Spinal cord (tissue), 10 donors: ENCODE results near the gene C14orf119. TPM values are rescaled to one million over a fixed set of nuclear protein-coding genes. Genes with fewer than 3 reads are reported as not detected.

Experiments used
- DNase-seq, 6 donors: peaks; one replicate each; pipeline versions ENCODE4 v3.0.0 to v3.0.0-alpha.2; 2013 to 2015; ENCODE audit warnings: low spot score in 6 of 6, low read depth in 4 of 6
- H3K27ac ChIP-seq: one replicate; pipeline ENCODE4 v1.5.1; 2013; ENCODE audit warnings: low read depth, low read length, control low read depth
- H3K27me3 ChIP-seq: one replicate; pipeline ENCODE4 v1.6.1; 2013; ENCODE audit warnings: low read length; ENCODE audit not compliant: control insufficient read depth, insufficient read depth
- H3K36me3 ChIP-seq: one replicate; pipeline ENCODE4 v1.6.1; 2013; ENCODE audit warnings: low read length; ENCODE audit not compliant: control insufficient read depth, insufficient read depth
- H3K4me1 ChIP-seq: one replicate; pipeline ENCODE4 v1.6.1; 2013; ENCODE audit warnings: low read length; ENCODE audit not compliant: control insufficient read depth, insufficient read depth
- H3K4me3 ChIP-seq: one replicate; pipeline ENCODE4 v1.5.1; 2013; ENCODE audit warnings: low read depth, low read length, control low read depth
- H3K9me3 ChIP-seq: one replicate; pipeline ENCODE4 v1.6.1; 2013; ENCODE audit warnings: low read length; ENCODE audit not compliant: control insufficient read depth, insufficient read depth
- WGBS: methylation state at CpG from one replicate; pipeline ENCODE4 v1.1.5; 2013; ENCODE audit warnings: missing lambda C conversion rate; ENCODE audit not compliant: insufficient coverage; 5-methylcytosine and 5-hydroxymethylcytosine counted together
- polyA plus RNA-seq, 2 donors: library from polyadenylated mRNA; unstranded; fragments of 120-200 nt; gene quantifications; one replicate each; pipeline ENCODE4 v1.2.1, GENCODE V29; 2013; ENCODE audit not compliant: insufficient read length in 2 of 2
- total RNA-seq, 2 donors: library from RNA; depleted of rRNA in 1 of 2; stranded (reverse); fragments of 120-200 nt in 1 of 2; fragments of >200 nt in 1 of 2; gene quantifications; one replicate each; pipeline versions ENCODE4 v1.2.3 to v1.2.4, GENCODE V29; 2013 to 2014
- donor health status: healthy.

C14orf119 gene
- total and polyA plus RNA-seq, 4 donors = 35.4 to 57.2 (median 52.9) TPM

DNA sequence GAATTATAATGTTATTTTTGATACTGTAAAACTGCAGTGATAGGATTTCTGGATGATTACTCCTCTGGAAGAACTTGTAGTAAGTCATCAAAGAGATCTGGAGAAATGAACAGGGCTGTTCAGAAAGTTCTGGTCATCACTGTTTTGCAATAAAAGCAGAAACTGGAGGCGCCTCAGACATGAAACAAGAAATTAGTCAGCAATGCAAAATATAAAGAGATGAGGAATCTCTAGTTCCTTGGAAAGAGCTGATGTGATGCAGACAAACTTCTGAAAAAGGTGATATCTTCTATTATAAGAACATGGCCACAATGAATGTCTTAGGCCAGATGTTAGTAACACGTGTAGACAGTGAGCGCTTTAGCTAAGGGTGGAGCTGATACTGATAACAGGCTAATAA is 9.8 kb upstream of the C14orf119 start:
- no peaks in the 10 kb centered on the region for H3K27me3 ChIP-seq
- no peaks in the 10 kb centered on the region for H3K9me3 ChIP-seq
- DNase-seq = no peak
- no peaks in the 10 kb centered on the region for H3K4me1 ChIP-seq
- WGBS = no CpG with 5 or more reads among the region's 3 CpGs
- H3K27ac ChIP-seq = no peak overlapping the region
- H3K4me3 ChIP-seq = no peak overlapping the region
- peaks cover 44% of the 10 kb centered on the region for H3K36me3 ChIP-seq

DNA sequence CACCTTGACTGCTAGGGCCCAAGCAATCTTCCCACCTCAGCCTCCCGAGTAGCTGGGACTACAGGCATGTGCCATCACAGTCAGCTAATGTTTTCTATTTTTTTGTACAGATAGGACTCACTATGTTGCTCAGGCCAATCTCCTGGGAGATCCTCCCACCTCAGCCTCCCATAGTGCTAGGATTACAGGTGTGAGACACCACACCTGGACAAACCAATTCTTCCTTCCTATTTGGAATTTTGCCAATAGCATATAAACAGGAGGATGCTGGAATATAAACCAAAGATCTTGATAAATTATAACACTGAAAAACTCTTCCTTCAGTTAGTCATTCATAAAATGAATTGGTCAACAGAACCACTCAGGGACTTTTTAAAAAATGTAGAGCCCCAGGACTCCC is 8.7 kb upstream of the C14orf119 start:
- DNase-seq = no peak
- Histone ChIP-seq H3K9me3 (no peaks in the 10 kb centered on the region), H3K4me1 (no peaks in the 10 kb centered on the region), H3K27ac (no peak overlapping the region), H3K27me3 (no peaks in the 10 kb centered on the region), H3K36me3 (peaks cover 47% of the 10 kb centered on the region), H3K4me3 (no peak overlapping the region)
- 67% methylated on average over 1 of the region's 1 CpG for WGBS

DNA sequence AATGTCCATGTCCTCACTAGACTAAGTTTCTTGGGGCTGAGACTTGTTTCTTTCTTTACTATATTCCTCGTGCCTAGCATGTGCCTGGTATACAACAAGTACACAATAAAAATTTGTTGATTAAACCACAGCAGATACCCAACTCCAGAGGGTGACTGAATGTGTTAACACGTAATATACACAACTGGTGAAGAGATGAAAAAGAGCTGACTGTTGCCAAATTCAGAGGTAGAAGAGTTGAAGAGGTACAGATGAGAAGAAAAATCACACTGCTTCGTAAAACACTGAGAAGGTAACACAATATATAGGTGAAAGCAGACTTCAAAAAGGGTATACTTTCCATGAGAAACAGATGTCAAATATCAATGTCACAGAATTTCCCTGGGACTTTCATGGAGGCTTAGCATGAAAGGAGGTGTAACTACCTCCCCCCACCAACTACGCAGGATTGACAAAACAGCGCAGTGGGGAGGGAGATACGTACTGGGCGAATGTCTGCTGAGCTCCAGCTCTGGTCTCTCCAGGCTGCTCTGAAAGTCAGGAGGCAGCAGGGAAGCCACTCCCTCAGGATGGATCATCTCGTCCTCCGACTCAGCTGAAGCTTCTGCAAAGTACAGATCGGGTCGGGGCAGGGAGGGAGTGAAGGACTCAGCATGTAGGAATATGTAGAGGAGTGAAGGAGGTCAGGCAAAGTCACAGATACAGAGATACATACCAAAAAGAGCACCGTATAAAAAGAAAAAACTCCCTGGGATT is 5.6 kb upstream of the C14orf119 start:
- Histone ChIP-seq H3K9me3 (no peaks in the 10 kb centered on the region), H3K36me3 (peaks cover 28% of the 10 kb centered on the region), H3K27me3 (no peaks in the 10 kb centered on the region), H3K4me1 (no peaks in the 10 kb centered on the region), H3K4me3 (no peak overlapping the region), H3K27ac (no peak overlapping the region)
- 100% methylated on average over 4 of the region's 12 CpGs for WGBS
- no peak for DNase-seq

DNA sequence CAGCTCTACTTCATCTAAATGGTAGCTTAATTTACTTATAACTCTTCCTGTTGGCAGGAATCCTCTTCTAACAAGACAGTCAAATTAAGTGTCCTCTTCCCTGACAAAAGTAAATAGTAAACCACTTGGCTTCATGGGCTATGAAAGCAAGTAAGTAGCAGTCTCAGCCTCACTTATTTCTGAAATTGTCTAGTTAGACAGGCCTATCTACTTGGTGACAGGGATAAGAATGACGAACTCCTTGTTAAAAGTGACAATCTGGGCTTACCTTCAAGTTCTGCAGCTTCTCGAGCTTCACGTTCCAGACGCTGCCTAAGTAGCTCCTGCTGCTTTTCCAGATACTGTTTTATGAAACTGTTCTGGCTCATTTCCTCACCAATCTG is 5.1 kb upstream of the C14orf119 start:
- 60% methylated on average over 1 of the region's 4 CpGs for WGBS
- Histone ChIP-seq H3K4me1 (no peaks in the 10 kb centered on the region), H3K27me3 (no peaks in the 10 kb centered on the region), H3K4me3 (no peak overlapping the region), H3K9me3 (no peaks in the 10 kb centered on the region), H3K36me3 (peaks cover 24% of the 10 kb centered on the region), H3K27ac (no peak overlapping the region)
- no peak for DNase-seq

DNA sequence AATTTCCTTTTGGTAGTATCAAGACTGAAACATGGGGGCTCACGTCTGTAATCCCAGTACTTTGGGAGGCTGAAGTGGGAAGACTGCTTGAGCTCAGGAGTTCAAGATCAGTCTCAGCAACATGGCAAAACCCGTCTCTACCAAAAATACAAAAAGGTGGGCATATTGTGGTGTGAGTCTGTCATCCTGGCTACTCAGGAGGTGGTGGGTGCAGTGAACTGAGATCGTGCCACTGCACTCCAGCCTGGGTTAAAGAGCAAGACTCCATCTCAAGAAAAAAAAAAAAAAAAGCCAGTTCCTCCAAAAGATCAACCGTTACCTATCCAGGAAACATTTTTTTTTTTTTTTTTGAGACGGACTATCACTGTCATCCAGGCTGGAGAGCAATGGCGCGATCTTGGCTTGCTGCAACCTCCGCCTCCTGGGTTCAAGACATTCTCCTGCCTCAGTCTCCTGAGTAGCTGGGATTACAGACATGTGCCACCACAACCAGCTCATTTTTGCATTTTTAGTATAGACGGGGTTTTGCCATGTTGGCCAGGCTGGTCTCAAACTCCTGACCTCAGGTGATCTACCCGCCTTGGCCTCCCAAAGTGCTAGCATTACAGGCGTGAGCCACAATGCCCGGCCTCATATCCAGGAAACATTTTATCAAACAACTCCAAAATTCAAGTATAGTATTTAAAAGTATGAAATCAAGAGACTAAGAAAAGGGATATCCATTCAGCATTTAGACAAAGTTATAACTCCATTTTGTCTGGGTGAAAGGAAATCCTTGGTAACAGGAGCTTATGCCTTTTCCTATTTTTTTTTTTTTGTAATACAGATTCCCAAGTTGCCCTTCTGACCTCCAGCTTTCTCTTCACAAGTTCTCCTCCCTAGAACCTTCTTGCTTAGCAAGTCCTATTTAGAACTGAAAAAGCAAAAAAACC is 3.7 kb upstream of the C14orf119 start:
- no peak for DNase-seq

DNA sequence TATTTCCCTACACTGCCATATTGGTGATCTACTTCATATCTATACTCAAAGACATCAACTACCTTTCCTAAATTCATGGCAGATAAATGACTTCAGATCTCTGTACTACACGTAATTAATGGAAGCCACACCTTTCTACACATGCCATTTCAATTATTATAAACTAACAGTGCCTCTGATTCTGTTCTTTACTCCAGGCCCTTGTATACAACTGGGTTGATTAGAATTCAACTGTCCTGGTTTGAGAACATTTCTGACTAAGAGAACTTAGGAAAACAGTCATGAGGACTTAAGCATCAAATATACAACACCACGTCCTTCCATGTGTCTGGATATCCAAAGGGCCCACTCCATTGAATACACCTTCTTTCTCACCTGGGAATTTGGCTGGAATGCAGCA is 2.2 kb upstream of the C14orf119 start:
- Histone ChIP-seq H3K27ac (no peak overlapping the region), H3K4me1 (peaks cover 9% of the 10 kb centered on the region), H3K27me3 (no peaks in the 10 kb centered on the region), H3K4me3 (no peak overlapping the region), H3K9me3 (no peaks in the 10 kb centered on the region), H3K36me3 (peaks cover 21% of the 10 kb centered on the region)
- 100% methylated on average over 1 of the region's 2 CpGs for WGBS
- no peak for DNase-seq

More for the DNA sequence above, 3.7 kb upstream of the C14orf119 start:
- peaks cover 6% of the 10 kb centered on the region for H3K4me1 ChIP-seq
- H3K9me3 ChIP-seq = no peaks in the 10 kb centered on the region
- H3K27me3 ChIP-seq = no peaks in the 10 kb centered on the region
- no peak overlapping the region for H3K27ac ChIP-seq
- H3K4me3 ChIP-seq = no peak overlapping the region
- H3K36me3 ChIP-seq = peaks cover 22% of the 10 kb centered on the region
- 90% methylated on average over 4 of the region's 12 CpGs for WGBS

DNA sequence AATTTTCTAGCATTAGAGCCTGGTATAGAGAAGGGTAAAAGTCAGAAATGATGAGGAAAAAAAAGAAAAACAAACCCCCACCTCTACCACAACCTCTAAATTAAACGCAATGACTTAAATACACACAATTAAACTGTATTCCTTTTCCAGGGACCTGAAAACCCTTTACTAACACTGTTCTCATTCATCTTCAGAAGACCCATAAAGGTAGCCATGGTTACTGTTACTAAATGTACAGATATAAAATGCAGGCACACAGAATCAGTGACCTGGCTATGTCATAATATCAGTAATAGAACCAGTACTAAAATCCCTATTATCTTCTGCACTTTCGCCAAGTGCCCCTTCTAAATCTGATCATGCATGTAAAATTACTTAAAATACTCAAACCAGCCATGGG is 1.8 kb upstream of the C14orf119 start:
- WGBS = 78% methylated on average over 1 of the region's 2 CpGs
- H3K4me3 ChIP-seq = peak overlapping the region; percentile 99

DNA sequence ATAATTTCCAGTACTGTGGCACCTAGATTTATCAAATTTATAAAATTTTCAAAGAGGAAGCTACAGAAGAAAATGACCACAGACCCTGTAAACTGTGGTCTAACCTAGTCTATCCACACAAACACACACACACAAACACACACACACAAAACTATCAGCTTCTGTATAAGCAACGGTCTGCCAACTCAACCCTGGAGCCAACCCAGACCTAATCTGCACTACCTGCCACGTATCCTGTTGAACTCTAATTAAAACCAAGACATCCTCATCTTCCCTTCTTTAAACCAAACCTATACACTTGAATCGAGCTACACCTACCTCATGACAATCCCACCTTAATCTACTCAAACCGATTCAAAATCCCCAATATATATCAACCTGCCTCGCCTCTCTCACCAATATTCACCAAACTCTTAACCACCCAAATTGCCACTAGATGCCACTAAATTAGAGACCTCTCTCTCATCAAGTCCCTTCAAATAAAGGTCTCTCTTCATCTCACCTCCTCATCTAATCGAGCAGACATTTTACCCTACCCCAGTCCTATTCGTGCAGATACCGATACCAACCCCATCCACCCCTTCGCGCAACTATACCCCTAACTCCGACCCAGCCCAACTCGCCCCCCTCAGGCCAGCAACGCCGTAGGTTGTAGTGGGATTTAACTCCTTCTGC is 1.2 kb upstream of the C14orf119 start:
- no peaks in the 10 kb centered on the region for H3K9me3 ChIP-seq
- peak overlapping the region; percentile 99 for H3K27ac ChIP-seq
- H3K4me3 ChIP-seq = peak overlapping the region; percentile 99
- H3K27me3 ChIP-seq = no peaks in the 10 kb centered on the region
- peaks cover 17% of the 10 kb centered on the region for H3K36me3 ChIP-seq
- WGBS = 7% methylated on average over 6 of the region's 14 CpGs
- peaks cover 9% of the 10 kb centered on the region for H3K4me1 ChIP-seq
- DNase-seq = no peak

More for the DNA sequence above, 1.8 kb upstream of the C14orf119 start:
- DNase-seq = no peak
- Histone ChIP-seq H3K4me1 (peaks cover 9% of the 10 kb centered on the region), H3K36me3 (peaks cover 21% of the 10 kb centered on the region), H3K27me3 (no peaks in the 10 kb centered on the region), H3K27ac (no peak overlapping the region), H3K9me3 (no peaks in the 10 kb centered on the region)

DNA sequence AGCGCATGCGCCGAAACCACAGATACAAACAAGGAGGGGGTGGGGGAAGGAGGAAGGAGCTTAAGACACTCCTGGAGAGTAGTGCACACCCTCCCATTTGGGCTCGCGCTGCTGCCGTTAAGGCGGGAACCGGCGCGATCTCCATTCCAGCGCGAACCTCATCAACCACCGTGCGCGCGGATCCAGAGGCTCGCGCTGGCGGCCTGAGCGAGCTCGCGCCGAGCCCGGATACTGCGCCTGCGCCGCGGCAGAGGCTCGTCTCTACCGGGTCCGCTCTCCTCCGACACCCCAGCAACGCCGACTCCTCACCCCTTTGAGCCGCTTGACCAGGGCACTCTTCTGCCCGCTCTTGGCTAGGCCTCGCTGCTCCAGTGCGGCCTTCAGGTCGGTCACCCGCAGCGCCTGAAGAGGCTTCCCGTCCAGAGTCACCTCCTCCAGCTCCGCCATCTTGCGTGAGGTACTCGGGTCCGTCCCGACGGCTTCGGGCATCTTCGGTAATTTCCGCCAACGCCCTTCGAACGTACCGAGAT is 574 bp upstream of the C14orf119 start, which contains the start of gene ACIN1:
Gene ACIN1, minus strand, starts transcription at position 471 of the 530 bp plus-strand sequence. Its CDS starts 24 bp downstream, at position 447.
- no peaks in the 10 kb centered on the region for H3K9me3 ChIP-seq
- peaks cover 9% of the 10 kb centered on the region for H3K4me1 ChIP-seq
- DNase-seq = peak; percentile 74 to 99 (median 89)
- under 1% methylated on average over 52 of the region's 55 CpGs for WGBS
- no peaks in the 10 kb centered on the region for H3K27me3 ChIP-seq
- peaks cover 14% of the 10 kb centered on the region for H3K36me3 ChIP-seq
- H3K27ac ChIP-seq = peak within 1 kb of the TSS; percentile 99
- H3K4me3 ChIP-seq = peak within 1 kb of the TSS; percentile 99
